ENCODE measurements around the gene AMPH.

The AMPH gene

GRCh38 chr7:38427279-38427955, 203.8 kb downstream of the AMPH start:
- H3K9me3 ChIP-seq (ENCODE audit: insufficient read depth, low read length) = no peaks in the 10 kb centered on the region
- no peaks in the 10 kb centered on the region for H3K36me3 ChIP-seq (replicated peaks; ENCODE audit: low read depth, low read length)
- no peak overlapping the region for H3K27ac ChIP-seq (ENCODE audit: low read length)
- no peaks in the 10 kb centered on the region for H4K20me1 ChIP-seq (ENCODE audit: insufficient read depth, low read length)
- H3K4me3 ChIP-seq (ENCODE audit: low read length) = no peak overlapping the region
- TF ChIP-seq CTCF (IDR thresholded peaks at IDR 0.05; ENCODE audit: low read depth, low read length) (no peak), EZH2phosphoT487 (IDR thresholded peaks at IDR 0.05; ENCODE audit: low read depth) (no peak)
- H3K4me2 ChIP-seq (ENCODE audit: low read length) = no peak overlapping the region
- no peak overlapping the region for H3K9ac ChIP-seq (ENCODE audit: low read length)
- H3K27me3 ChIP-seq (ENCODE audit: low read depth, low read length) = 0 out of 2 replicates have a peak, but pooled peaks cover 6% of the 10 kb centered on the region
- peaks cover 13% of the 10 kb centered on the region for H3K4me1 ChIP-seq (ENCODE audit: low read length)
- no peaks in the 10 kb centered on the region for H3K79me2 ChIP-seq (ENCODE audit: low read length)
- H2AFZ ChIP-seq (ENCODE audit: low read depth, low read length) = no peak overlapping the region

- Histone ChIP-seq H3K4me1 (ENCODE audit: low read length) (peaks cover 13% of the 10 kb centered on the region), H3K9ac (ENCODE audit: low read length) (no peak overlapping the region), H3K36me3 (replicated peaks; ENCODE audit: low read depth, low read length) (no peaks in the 10 kb centered on the region), H3K27me3 (ENCODE audit: low read depth, low read length) (peaks cover 16% of the 10 kb centered on the region; the same call in 1 of the 2 replicates), H3K4me2 (ENCODE audit: low read length) (no peak overlapping the region), H2AFZ (ENCODE audit: low read depth, low read length) (no peak overlapping the region), H3K9me3 (ENCODE audit: insufficient read depth, low read length) (no peaks in the 10 kb centered on the region), H4K20me1 (ENCODE audit: insufficient read depth, low read length) (no peaks in the 10 kb centered on the region), H3K79me2 (ENCODE audit: low read length) (no peaks in the 10 kb centered on the region), H3K27ac (ENCODE audit: low read length) (no peak overlapping the region), H3K4me3 (ENCODE audit: low read length) (no peak overlapping the region)
- no peak for TF ChIP-seq CTCF (IDR thresholded peaks at IDR 0.05; ENCODE audit: low read depth, low read length)
- no peak for TF ChIP-seq EZH2phosphoT487 (IDR thresholded peaks at IDR 0.05; ENCODE audit: low read depth)
These were observed 205.7 kb downstream of the AMPH start for GRCh38 chr7:38425509-38425908.

GRCh38 chr7:38424750-38425463, 206.3 kb downstream of the AMPH start:
- no peak; the same call in 1 of the 2 replicates for TF ChIP-seq CTCF (IDR thresholded peaks at IDR 0.05; ENCODE audit: low read depth, low read length)
- no peak for TF ChIP-seq EZH2phosphoT487 (IDR thresholded peaks at IDR 0.05; ENCODE audit: low read depth)
- Histone ChIP-seq H2AFZ (ENCODE audit: low read depth, low read length) (no peak overlapping the region), H3K4me3 (ENCODE audit: low read length) (no peak overlapping the region), H3K4me2 (ENCODE audit: low read length) (no peak overlapping the region), H3K9ac (ENCODE audit: low read length) (no peak overlapping the region), H3K27ac (ENCODE audit: low read length) (no peak overlapping the region), H3K4me1 (ENCODE audit: low read length) (peaks cover 13% of the 10 kb centered on the region), H3K36me3 (replicated peaks; ENCODE audit: low read depth, low read length) (no peaks in the 10 kb centered on the region), H3K9me3 (ENCODE audit: insufficient read depth, low read length) (no peaks in the 10 kb centered on the region), H3K79me2 (ENCODE audit: low read length) (no peaks in the 10 kb centered on the region), H4K20me1 (ENCODE audit: insufficient read depth, low read length) (no peaks in the 10 kb centered on the region), H3K27me3 (ENCODE audit: low read depth, low read length) (peaks cover 20% of the 10 kb centered on the region; the same call in 1 of the 2 replicates)

- no peaks in the 10 kb centered on the region for H3K4me1 ChIP-seq (ENCODE audit: low read length)
- no peaks in the 10 kb centered on the region for H3K79me2 ChIP-seq (ENCODE audit: low read length)
- no peak for TF ChIP-seq CTCF (IDR thresholded peaks at IDR 0.05; ENCODE audit: low read depth, low read length)
- TF ChIP-seq EZH2phosphoT487 (IDR thresholded peaks at IDR 0.05; ENCODE audit: low read depth) = no peak
- H3K4me2 ChIP-seq (ENCODE audit: low read length) = no peak overlapping the region
- no peak overlapping the region for H3K9ac ChIP-seq (ENCODE audit: low read length)
- no peaks in the 10 kb centered on the region for H4K20me1 ChIP-seq (ENCODE audit: insufficient read depth, low read length)
- H3K4me3 ChIP-seq (ENCODE audit: low read length) = no peak overlapping the region
- H3K27ac ChIP-seq (ENCODE audit: low read length) = no peak overlapping the region
- no peaks in the 10 kb centered on the region for H3K36me3 ChIP-seq (replicated peaks; ENCODE audit: low read depth, low read length)
- H2AFZ ChIP-seq (ENCODE audit: low read depth, low read length) = no peak overlapping the region
- H3K9me3 ChIP-seq (ENCODE audit: insufficient read depth, low read length) = no peaks in the 10 kb centered on the region
- peaks cover 4% of the 10 kb centered on the region; the same call in 1 of the 2 replicates for H3K27me3 ChIP-seq (ENCODE audit: low read depth, low read length)
These were observed 217.4 kb downstream of the AMPH start for GRCh38 chr7:38413784-38414183.
